ENCODE measurements around the gene CNTN5.

Gene CNTN5

GRCh38 chr11:99565333-99565732 is 544.6 kb downstream of the CNTN5 start:
- no peak for DNase-seq (ENCODE audit: low spot score)
- TF ChIP-seq, protein P1, sequence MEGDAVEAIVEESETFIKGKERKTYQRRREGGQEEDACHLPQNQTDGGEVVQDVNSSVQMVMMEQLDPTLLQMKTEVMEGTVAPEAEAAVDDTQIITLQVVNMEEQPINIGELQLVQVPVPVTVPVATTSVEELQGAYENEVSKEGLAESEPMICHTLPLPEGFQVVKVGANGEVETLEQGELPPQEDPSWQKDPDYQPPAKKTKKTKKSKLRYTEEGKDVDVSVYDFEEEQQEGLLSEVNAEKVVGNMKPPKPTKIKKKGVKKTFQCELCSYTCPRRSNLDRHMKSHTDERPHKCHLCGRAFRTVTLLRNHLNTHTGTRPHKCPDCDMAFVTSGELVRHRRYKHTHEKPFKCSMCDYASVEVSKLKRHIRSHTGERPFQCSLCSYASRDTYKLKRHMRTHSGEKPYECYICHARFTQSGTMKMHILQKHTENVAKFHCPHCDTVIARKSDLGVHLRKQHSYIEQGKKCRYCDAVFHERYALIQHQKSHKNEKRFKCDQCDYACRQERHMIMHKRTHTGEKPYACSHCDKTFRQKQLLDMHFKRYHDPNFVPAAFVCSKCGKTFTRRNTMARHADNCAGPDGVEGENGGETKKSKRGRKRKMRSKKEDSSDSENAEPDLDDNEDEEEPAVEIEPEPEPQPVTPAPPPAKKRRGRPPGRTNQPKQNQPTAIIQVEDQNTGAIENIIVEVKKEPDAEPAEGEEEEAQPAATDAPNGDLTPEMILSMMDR (IDR thresholded peaks at IDR 0.05; ENCODE audit: borderline replicate concordance, control extremely low read depth, extremely low read depth, insufficient read depth, missing control alignments) = no peak
- in situ Hi-C loops (cut with MboI; ENCODE audit: low sequenced_read_pairs, unreplicated experiment) = no loop called here

- in situ Hi-C loops (cut with MboI; ENCODE audit: low sequenced_read_pairs, unreplicated experiment) = no loop called here
- no peak for DNase-seq (ENCODE audit: low spot score)
Observed at GRCh38 chr11:99567334-99567956, 546.7 kb downstream of the CNTN5 start.

DNA sequence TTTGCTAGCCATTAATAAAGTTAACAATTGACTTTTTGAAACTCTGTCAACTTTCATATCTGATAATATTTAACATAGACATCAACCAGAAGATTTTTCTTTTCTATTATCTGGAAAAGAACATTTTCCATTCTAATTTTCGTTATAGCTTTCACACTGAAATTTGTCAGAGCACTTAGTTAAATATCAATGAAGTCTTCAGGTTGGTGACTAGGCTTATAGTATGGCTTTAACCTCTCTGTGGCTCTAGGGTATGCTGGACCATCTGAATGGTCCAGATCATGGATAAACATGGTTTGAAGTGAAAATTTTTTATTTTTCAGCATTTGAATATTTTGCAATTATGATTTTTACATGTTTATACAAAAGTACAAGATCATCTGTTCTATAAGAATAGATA is 548.1 kb downstream of the CNTN5 start:
- in situ Hi-C loops (cut with MboI; ENCODE audit: low sequenced_read_pairs, unreplicated experiment) = no loop called here
- TF ChIP-seq, protein P1 (IDR thresholded peaks at IDR 0.05; ENCODE audit: borderline replicate concordance, control extremely low read depth, extremely low read depth, insufficient read depth, missing control alignments) = no peak
- no peak for DNase-seq (ENCODE audit: low spot score)

More at GRCh38 chr11:99567334-99567956, 546.7 kb downstream of the CNTN5 start:
- TF ChIP-seq, protein P1 (IDR thresholded peaks at IDR 0.05; ENCODE audit: borderline replicate concordance, control extremely low read depth, extremely low read depth, insufficient read depth, missing control alignments) = no peak

DNA sequence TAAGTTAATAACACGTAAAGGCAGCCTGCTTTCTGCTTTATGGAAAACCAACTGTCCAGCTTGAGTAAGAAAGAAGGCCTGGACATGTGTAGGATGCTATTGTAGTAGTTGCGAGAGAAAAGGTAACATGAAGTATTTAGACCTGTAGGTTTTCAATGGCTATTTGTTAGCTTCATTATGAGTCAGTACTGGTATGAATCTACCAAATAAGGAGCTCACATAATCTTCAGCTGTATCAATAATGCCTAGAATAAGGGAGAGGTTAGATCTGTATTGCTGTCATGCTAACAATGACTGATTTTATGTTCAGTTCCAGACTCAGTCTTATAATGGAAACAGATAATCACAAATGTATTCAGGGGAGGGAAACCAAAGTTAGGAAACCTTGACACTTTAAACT is 550.3 kb downstream of the CNTN5 start:
- TF ChIP-seq, protein P1 (IDR thresholded peaks at IDR 0.05; ENCODE audit: borderline replicate concordance, control extremely low read depth, extremely low read depth, insufficient read depth, missing control alignments) = no peak
- in situ Hi-C loops (cut with MboI; ENCODE audit: low sequenced_read_pairs, unreplicated experiment) = no loop called here
- DNase-seq (ENCODE audit: low spot score) = no peak

- no peak for DNase-seq (ENCODE audit: low spot score)
- in situ Hi-C loops (cut with MboI; ENCODE audit: low sequenced_read_pairs, unreplicated experiment) = no loop called here
- TF ChIP-seq, protein P1 (IDR thresholded peaks at IDR 0.05; ENCODE audit: borderline replicate concordance, control extremely low read depth, extremely low read depth, insufficient read depth, missing control alignments) = no peak
Observed at GRCh38 chr11:99584830-99585229, 564.1 kb downstream of the CNTN5 start.

DNA sequence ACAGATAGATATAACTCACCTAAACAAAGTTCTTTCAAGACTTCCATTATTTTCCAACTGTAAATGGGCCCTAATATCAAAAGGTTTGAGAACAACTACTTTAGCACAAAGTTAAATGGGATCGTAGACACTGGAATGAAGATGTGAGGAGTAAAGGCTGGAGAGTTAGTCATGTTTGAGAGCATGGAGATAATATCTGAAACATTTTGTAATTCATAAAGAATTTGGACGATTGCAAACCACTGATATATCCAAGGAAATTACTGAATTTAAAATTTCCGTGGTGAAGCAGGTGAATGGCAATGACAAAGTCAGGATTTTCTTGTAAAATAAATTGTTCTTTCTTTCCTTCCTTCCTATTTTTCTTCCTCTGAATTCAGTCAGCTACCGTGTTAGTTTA is 564.9 kb downstream of the CNTN5 start:
- DNase-seq (ENCODE audit: low spot score) = no peak

More for the DNA sequence above, 564.9 kb downstream of the CNTN5 start:
- in situ Hi-C loops (cut with MboI; ENCODE audit: low sequenced_read_pairs, unreplicated experiment) = no loop called here
- TF ChIP-seq, protein P1 (IDR thresholded peaks at IDR 0.05; ENCODE audit: borderline replicate concordance, control extremely low read depth, extremely low read depth, insufficient read depth, missing control alignments) = no peak
